ENCODE measurements around the gene NQO2. TPM values are rescaled to one million over a fixed set of nuclear protein-coding genes. Genes with fewer than 3 reads are reported as not detected.

The NQO2 gene
- total RNA-seq, 1 donor from 2014 or later, result 22.4 TPM

GRCh38 chr6:2988094-2988425 lies 11.6 kb upstream of the NQO2 start:
- peaks cover 25% of the 10 kb centered on the region for H3K4me1 ChIP-seq
- ATAC-seq (no peak), DNase-seq (no peak)
- H3K27me3 ChIP-seq (ENCODE audit: low read depth), result no peaks in the 10 kb centered on the region
- TF ChIP-seq CTCF (IDR thresholded peaks at IDR 0.05), result no peak
- intact Hi-C loops (cut with DNase I), result no loop called here
- H3K27ac ChIP-seq, result peak overlapping the region; percentile 99
- H3K9me3 ChIP-seq, result no peaks in the 10 kb centered on the region
- H3K36me3 ChIP-seq, result no peaks in the 10 kb centered on the region
- H3K4me3 ChIP-seq, result peak overlapping the region; percentile 95

GRCh38 chr6:2988426-2989331 lies 11.0 kb upstream of the NQO2 start:
- peak; percentile 93 for DNase-seq
- intact Hi-C loops (cut with DNase I), result no loop called here
- H3K27me3 ChIP-seq (ENCODE audit: low read depth), result no peaks in the 10 kb centered on the region
- no peaks in the 10 kb centered on the region for H3K9me3 ChIP-seq
- H3K4me1 ChIP-seq, result peaks cover 25% of the 10 kb centered on the region
- ATAC-seq, result peak; percentile 92 to 96
- H3K36me3 ChIP-seq, result no peaks in the 10 kb centered on the region
- TF ChIP-seq CTCF (IDR thresholded peaks at IDR 0.05), result peak; percentile 89
- peak overlapping the region; percentile 95 for H3K4me3 ChIP-seq
- H3K27ac ChIP-seq, result peak overlapping the region; percentile 99

- DNase-seq (peak; percentile 86), ATAC-seq (peak; percentile 80 to 85)
- no peaks in the 10 kb centered on the region for H3K27me3 ChIP-seq (ENCODE audit: low read depth)
- H3K27ac ChIP-seq, result peak overlapping the region; percentile 99
- peak; percentile 53 for TF ChIP-seq CTCF (IDR thresholded peaks at IDR 0.05)
- peak overlapping the region; percentile 95 for H3K4me3 ChIP-seq
- H3K9me3 ChIP-seq, result no peaks in the 10 kb centered on the region
- no peaks in the 10 kb centered on the region for H3K36me3 ChIP-seq
- H3K4me1 ChIP-seq, result peaks cover 25% of the 10 kb centered on the region
- intact Hi-C loops (cut with DNase I), result no loop called here
Measured at GRCh38 chr6:2989332-2990247, 10.1 kb upstream of the NQO2 start.

GRCh38 chr6:2990248-2990931 lies 9.3 kb upstream of the NQO2 start:
- no peak for TF ChIP-seq CTCF (IDR thresholded peaks at IDR 0.05)
- Histone ChIP-seq H3K27ac (peak overlapping the region; percentile 99), H3K4me3 (peak overlapping the region; percentile 95), H3K4me1 (peaks cover 25% of the 10 kb centered on the region), H3K9me3 (no peaks in the 10 kb centered on the region), H3K27me3 (ENCODE audit: low read depth) (no peaks in the 10 kb centered on the region), H3K36me3 (no peaks in the 10 kb centered on the region)
- peak; percentile 60 for DNase-seq
- intact Hi-C loops (cut with DNase I), result no loop called here
- ATAC-seq, result no peak

- ATAC-seq, result no peak
- DNase-seq, result no peak
- Histone ChIP-seq H3K27ac (peak overlapping the region; percentile 99), H3K4me1 (peaks cover 25% of the 10 kb centered on the region), H3K27me3 (ENCODE audit: low read depth) (no peaks in the 10 kb centered on the region), H3K36me3 (no peaks in the 10 kb centered on the region), H3K9me3 (no peaks in the 10 kb centered on the region), H3K4me3 (peak overlapping the region; percentile 95)
- intact Hi-C loops (cut with DNase I), result no loop called here
- no peak for TF ChIP-seq CTCF (IDR thresholded peaks at IDR 0.05)
Measured at GRCh38 chr6:2990932-2991506, 8.7 kb upstream of the NQO2 start.

Measured in lower lobe of right lung (tissue), 2 donors.